Coronary artery (tissue), 2 donors: Measurements from ENCODE around the gene TBX5.

Experiments
- DNase-seq: peaks from one replicate; pipeline ENCODE4 v3.0.0-alpha.2; 2017; ENCODE audit warnings: low spot score
- H3K27ac ChIP-seq, 2 donors: fragments of 200-600 bp; sonication (generic); one replicate each; pipeline ENCODE4 v1.5.1; 2016 to 2019
- H3K4me3 ChIP-seq: fragments of 200-600 bp; sonication (generic); 2 replicates; pipeline ENCODE4 v1.5.1; 2016; ENCODE audit warnings: mild to moderate bottlenecking, moderate library complexity
- TF ChIP-seq, protein P1 (sequence below): fragments of 200-600 bp; sonication (generic); IDR thresholded peaks from one replicate; pipeline ENCODE4 v1.5.1; 2019; ENCODE audit warnings: antibody characterized with exemption

Gene TBX5

DNA sequence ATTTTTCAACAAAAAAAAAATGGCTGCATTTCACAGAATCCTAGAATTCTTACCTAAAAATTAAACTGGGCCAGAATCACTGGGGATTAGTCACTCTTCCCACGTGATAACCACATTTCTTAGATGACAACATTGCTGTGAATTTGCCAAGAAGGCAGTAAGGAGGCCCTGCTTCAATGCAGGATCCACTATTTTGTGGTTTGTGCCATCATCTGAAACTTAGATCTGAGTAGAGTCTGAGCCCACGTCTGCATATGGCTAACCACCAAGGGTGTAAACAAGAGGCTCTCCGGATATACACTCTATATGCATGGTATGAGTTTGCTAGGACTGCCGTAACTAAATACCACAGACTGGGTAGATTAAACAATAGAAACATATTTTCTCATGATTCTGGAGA is 24.4 kb upstream of the TBX5 start:
- DNase-seq, result no peak
- TF ChIP-seq, protein P1, sequence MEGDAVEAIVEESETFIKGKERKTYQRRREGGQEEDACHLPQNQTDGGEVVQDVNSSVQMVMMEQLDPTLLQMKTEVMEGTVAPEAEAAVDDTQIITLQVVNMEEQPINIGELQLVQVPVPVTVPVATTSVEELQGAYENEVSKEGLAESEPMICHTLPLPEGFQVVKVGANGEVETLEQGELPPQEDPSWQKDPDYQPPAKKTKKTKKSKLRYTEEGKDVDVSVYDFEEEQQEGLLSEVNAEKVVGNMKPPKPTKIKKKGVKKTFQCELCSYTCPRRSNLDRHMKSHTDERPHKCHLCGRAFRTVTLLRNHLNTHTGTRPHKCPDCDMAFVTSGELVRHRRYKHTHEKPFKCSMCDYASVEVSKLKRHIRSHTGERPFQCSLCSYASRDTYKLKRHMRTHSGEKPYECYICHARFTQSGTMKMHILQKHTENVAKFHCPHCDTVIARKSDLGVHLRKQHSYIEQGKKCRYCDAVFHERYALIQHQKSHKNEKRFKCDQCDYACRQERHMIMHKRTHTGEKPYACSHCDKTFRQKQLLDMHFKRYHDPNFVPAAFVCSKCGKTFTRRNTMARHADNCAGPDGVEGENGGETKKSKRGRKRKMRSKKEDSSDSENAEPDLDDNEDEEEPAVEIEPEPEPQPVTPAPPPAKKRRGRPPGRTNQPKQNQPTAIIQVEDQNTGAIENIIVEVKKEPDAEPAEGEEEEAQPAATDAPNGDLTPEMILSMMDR, result no peak
- Histone ChIP-seq H3K27ac (no peak overlapping the region), H3K4me3 (no peak overlapping the region)

GRCh38 chr12:114425031-114425626 is 19.2 kb upstream of the TBX5 start:
- TF ChIP-seq, protein P1, result no peak

GRCh38 chr12:114420944-114421335 is 15.0 kb upstream of the TBX5 start:
- H3K27ac ChIP-seq, result no peak overlapping the region
- TF ChIP-seq, protein P1, result no peak
- DNase-seq, result no peak
- H3K4me3 ChIP-seq, result no peak overlapping the region

More at GRCh38 chr12:114425031-114425626, 19.2 kb upstream of the TBX5 start:
- DNase-seq, result no peak
- H3K27ac ChIP-seq, result no peak overlapping the region
- H3K4me3 ChIP-seq, result no peak overlapping the region

DNA sequence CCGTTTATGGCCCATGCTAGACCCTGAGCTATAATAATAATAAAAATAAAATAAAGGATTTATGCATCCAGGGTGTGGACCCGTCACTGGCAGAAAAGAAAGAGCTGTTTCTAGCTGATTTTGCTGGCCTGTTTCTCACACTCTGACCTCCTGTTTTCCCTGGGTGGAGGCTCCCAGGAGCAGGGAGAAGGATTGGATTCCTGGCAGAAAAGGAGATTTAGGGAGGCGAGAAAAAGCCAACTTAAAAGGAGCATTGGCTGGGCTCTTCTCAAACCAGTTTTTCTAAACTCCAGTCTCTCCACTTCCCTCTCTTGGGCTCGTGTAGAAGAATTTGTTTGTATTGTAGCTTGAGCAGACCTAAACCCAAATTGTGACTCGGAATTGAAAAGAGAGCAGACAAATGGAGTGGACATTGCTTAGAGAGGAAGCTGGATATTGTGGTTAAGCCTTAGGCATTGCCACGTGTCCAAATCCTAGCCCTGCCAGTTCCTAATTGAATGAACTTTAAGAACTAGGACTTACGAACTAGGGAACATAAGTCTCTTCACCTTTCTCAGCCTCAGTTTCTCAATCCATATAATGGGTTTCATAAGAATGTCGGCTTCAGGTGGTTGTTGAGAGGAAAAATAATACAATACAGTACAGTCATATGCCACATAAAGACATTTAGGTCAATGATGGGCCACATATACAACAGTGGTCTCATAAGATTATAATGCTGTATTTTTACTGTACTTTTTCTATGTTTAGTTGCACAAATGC is 14.4 kb upstream of the TBX5 start:
- Histone ChIP-seq H3K4me3 (no peak overlapping the region), H3K27ac (no peak overlapping the region)
- no peak for DNase-seq
- TF ChIP-seq, protein P1, result no peak

DNA sequence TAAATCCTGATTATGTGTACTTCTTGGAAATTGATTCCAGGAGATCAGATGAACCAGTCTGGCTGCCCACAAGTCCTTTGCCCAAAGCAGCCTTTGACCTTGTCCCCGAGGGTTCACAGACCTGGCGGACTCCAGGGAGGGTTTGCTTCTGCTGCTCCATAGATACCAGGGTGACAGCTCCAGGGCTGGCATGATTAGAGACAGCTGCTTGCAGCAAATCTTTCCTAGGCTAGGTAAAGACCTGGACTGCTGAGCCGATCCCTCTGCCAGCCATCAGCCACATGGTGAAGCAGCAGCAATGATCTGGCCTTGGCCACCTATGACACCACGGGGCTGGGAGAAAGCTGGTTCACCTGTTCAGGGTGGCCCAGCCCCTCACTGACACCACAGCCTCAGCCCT is 10.1 kb upstream of the TBX5 start:
- TF ChIP-seq, protein P1, result no peak
- Histone ChIP-seq H3K4me3 (no peak overlapping the region), H3K27ac (no peak overlapping the region)
- DNase-seq, result no peak

GRCh38 chr12:114415525-114415868 is 9.6 kb upstream of the TBX5 start:
- TF ChIP-seq, protein P1, result no peak
- H3K4me3 ChIP-seq, result no peak overlapping the region
- no peak overlapping the region for H3K27ac ChIP-seq
- no peak for DNase-seq
